Measurements from ENCODE around the gene KLHL29.

Gene KLHL29

GRCh38 chr2:23532391-23533337 lies 147.7 kb downstream of the KLHL29 start:
- peak; percentile 10 for DNase-seq (ENCODE audit: low read depth)

GRCh38 chr2:23533338-23533695 lies 148.3 kb downstream of the KLHL29 start:
- no peak for DNase-seq (ENCODE audit: low read depth)

GRCh38 chr2:23534771-23535170 lies 149.8 kb downstream of the KLHL29 start:
- DNase-seq (ENCODE audit: low read depth), result no peak

GRCh38 chr2:23536326-23536725 lies 151.3 kb downstream of the KLHL29 start:
- no peak for DNase-seq (ENCODE audit: low read depth)

- no peak for DNase-seq (ENCODE audit: low read depth)
These were observed 153.0 kb downstream of the KLHL29 start for GRCh38 chr2:23537991-23538390.

- no peak for DNase-seq (ENCODE audit: low read depth)
These were observed 153.6 kb downstream of the KLHL29 start for GRCh38 chr2:23538566-23538965.

GRCh38 chr2:23540804-23541360 lies 155.9 kb downstream of the KLHL29 start:
- no peak for DNase-seq (ENCODE audit: low read depth)

- no peak for DNase-seq (ENCODE audit: low read depth)
These were observed 156.7 kb downstream of the KLHL29 start for GRCh38 chr2:23541503-23542229.

GRCh38 chr2:23542230-23542789 lies 157.3 kb downstream of the KLHL29 start:
- DNase-seq (ENCODE audit: low read depth), result no peak

- DNase-seq (ENCODE audit: low read depth), result no peak
These were observed 158.3 kb downstream of the KLHL29 start for GRCh38 chr2:23543302-23543701.

- no peak for DNase-seq (ENCODE audit: low read depth)
These were observed 158.7 kb downstream of the KLHL29 start for GRCh38 chr2:23543728-23544127.

GRCh38 chr2:23544589-23545295 lies 159.8 kb downstream of the KLHL29 start:
- DNase-seq (ENCODE audit: low read depth), result no peak

GRCh38 chr2:23545396-23545795 lies 160.4 kb downstream of the KLHL29 start:
- no peak for DNase-seq (ENCODE audit: low read depth)

- DNase-seq (ENCODE audit: low read depth), result no peak
These were observed 160.8 kb downstream of the KLHL29 start for GRCh38 chr2:23545811-23546210.

- no peak for DNase-seq (ENCODE audit: low read depth)
These were observed 161.9 kb downstream of the KLHL29 start for GRCh38 chr2:23546913-23547312.

GRCh38 chr2:23547725-23548124 lies 162.7 kb downstream of the KLHL29 start:
- DNase-seq (ENCODE audit: low read depth), result no peak

- DNase-seq (ENCODE audit: low read depth), result no peak
These were observed 163.3 kb downstream of the KLHL29 start for GRCh38 chr2:23548143-23548769.

- no peak for DNase-seq (ENCODE audit: low read depth)
These were observed 164.1 kb downstream of the KLHL29 start for GRCh38 chr2:23549051-23549450.

GRCh38 chr2:23549821-23550530 lies 165.0 kb downstream of the KLHL29 start:
- no peak for DNase-seq (ENCODE audit: low read depth)

- DNase-seq (ENCODE audit: low read depth), result no peak
These were observed 165.6 kb downstream of the KLHL29 start for GRCh38 chr2:23550553-23550952.

- no peak for DNase-seq (ENCODE audit: low read depth)
These were observed 166.9 kb downstream of the KLHL29 start for GRCh38 chr2:23551875-23552274.

All from activated T-cell treated with anti-CD3 and anti-CD28 coated beads for 24 hours (primary cell).